Ovary (tissue), 9 donors: Measurements from ENCODE around the gene FANK1. TPM values are rescaled to one million over a fixed set of nuclear protein-coding genes. Genes with fewer than 3 reads are reported as not detected.

Experiments used
- DNase-seq, 5 donors: peaks; one replicate each; pipeline ENCODE4 v3.0.0-alpha.2; 2019 to 2020
- H3K27ac ChIP-seq, 2 donors: fragments of 200-600 bp; one replicate each; pipeline versions ENCODE4 v1.5.1 to v1.8.0; 2019 to 2022
- H3K27me3 ChIP-seq: fragments of 200-600 bp; one replicate; pipeline ENCODE4 v1.8.0; 2022
- H3K36me3 ChIP-seq: fragments of 200-600 bp; sonication (generic); one replicate; pipeline ENCODE4 v1.5.1; 2019
- H3K4me1 ChIP-seq: one replicate; pipeline ENCODE4 v1.8.1; 2013; ENCODE audit warnings: mild to moderate bottlenecking, moderate library complexity; ENCODE audit not compliant: insufficient read depth
- H3K4me3 ChIP-seq: fragments of 200-600 bp; sonication (generic); one replicate; pipeline ENCODE4 v1.5.1; 2017
- H3K9me3 ChIP-seq, 2 donors: fragments of 200-600 bp in 1 of 2; sonication (generic) in 1 of 2; one replicate each; pipeline versions ENCODE4 v1.5.1 to v1.8.1; 2013 to 2019; ENCODE audit warnings: mild to moderate bottlenecking in 1 of 2, moderate library complexity in 1 of 2
- EP300 ChIP-seq: sonication (generic); formaldehyde crosslinking; IDR thresholded peaks from one replicate; pipeline ENCODE4 v1.6.1; 2017; ENCODE audit warnings: antibody characterized with exemption
- POLR2A ChIP-seq: fragments of 450-650 bp; IDR thresholded peaks from one replicate; pipeline ENCODE4 v1.6.1; 2017; ENCODE audit warnings: antibody characterized with exemption, mild to moderate bottlenecking, moderate library complexity
- WGBS, 3 donors: extraction: QIAGEN DNeasy Blood & Tissue Kit in 1 of 3; methylation state at CpG; one replicate each; pipeline versions ENCODE4 v1.1.5 to v1.1.7; 2013 to 2017; 5-methylcytosine and 5-hydroxymethylcytosine counted together
- intact Hi-C, 4 donors: fragments of 100-400 bp; cut with DNase I; formaldehyde crosslinking; loops; one replicate each; pipeline versions ENCODE4 v1.11.0 to v1.15.1; 2022 to 2023
- polyA plus RNA-seq, 2 donors: library from polyadenylated mRNA; stranded (reverse); fragments of 200-250 nt in 1 of 2; fragments of 350-450 nt in 1 of 2; fragmentation: Illumina TruSeq in 1 of 2; extraction: RNeasy Lipid Tissue Mini Kit (QIAGEN cat#74804) in 1 of 2; gene quantifications; one replicate each; pipeline ENCODE4 v1.2.3, GENCODE V29; 2013 to 2014
- total RNA-seq, 7 donors: library from RNA; depleted of rRNA in 2 of 7; stranded (reverse); fragments of >200 nt in 2 of 7; fragmentation: NEBNext Ultra II Directional in 3 of 7; extraction: Animal tissue kit (Norgen Biotek cat#: 25700) in 3 of 7; gene quantifications; one replicate each; pipeline versions ENCODE4 v1.1.0 to v1.2.4, GENCODE V29; 2016 to 2023
- TF ChIP-seq, protein P1 (sequence below), 3 donors: fragments of 450-650 bp in 2 of 3; fragments of 200-600 bp in 1 of 3; IDR thresholded peaks; one replicate each; pipeline versions ENCODE4 v1.5.1 to v1.8.0; 2016 to 2022; ENCODE audit warnings: antibody characterized with exemption in 3 of 3, mild to moderate bottlenecking in 1 of 3
- donor health status: DM: no; HTN: no; CAD: no; lungs with moderate emphysema.
- donor health status: DM: no; HTN: no; CAD: no.
- donor health status: Bipolar disorder and iron deficiency.
- donor health status: DM: yes; HTN: yes; CAD: no.
- donor health status: DM: no; HTN: no; CAD: no.
- donor health status: DM: yes; HTN: yes; CAD: no.

FANK1 gene
- total and polyA plus RNA-seq, 9 donors = 4.9 to 27.0 (median 5.6) TPM

DNA sequence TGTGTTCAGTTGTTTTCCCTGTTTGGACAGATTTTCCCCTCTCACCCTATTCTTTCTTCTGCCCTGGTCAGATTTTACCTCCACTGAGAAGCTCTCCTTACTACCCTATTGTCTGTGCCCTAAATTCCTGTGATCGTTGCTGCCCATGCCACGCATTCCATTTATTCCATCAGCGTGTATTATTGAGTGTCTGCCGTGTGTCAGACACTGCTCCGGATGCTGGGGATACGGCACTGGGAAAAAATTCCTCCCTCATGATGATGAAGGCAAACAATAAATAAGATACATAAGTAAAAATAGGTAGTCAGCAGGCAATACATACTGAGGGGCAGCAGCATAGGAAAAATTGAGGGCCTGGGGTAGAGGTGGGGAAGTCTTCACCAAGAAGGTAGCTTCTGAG lies 86.8 kb downstream of the FANK1 start:
- no peak overlapping the region for H3K27ac ChIP-seq
- TF ChIP-seq EP300 = no peak
- TF ChIP-seq, protein P1, sequence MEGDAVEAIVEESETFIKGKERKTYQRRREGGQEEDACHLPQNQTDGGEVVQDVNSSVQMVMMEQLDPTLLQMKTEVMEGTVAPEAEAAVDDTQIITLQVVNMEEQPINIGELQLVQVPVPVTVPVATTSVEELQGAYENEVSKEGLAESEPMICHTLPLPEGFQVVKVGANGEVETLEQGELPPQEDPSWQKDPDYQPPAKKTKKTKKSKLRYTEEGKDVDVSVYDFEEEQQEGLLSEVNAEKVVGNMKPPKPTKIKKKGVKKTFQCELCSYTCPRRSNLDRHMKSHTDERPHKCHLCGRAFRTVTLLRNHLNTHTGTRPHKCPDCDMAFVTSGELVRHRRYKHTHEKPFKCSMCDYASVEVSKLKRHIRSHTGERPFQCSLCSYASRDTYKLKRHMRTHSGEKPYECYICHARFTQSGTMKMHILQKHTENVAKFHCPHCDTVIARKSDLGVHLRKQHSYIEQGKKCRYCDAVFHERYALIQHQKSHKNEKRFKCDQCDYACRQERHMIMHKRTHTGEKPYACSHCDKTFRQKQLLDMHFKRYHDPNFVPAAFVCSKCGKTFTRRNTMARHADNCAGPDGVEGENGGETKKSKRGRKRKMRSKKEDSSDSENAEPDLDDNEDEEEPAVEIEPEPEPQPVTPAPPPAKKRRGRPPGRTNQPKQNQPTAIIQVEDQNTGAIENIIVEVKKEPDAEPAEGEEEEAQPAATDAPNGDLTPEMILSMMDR (IDR thresholded peaks at IDR 0.05) = no peak
- TF ChIP-seq POLR2A = no peak
- no peak overlapping the region for H3K4me3 ChIP-seq
- DNase-seq = no peak
- no peaks in the 10 kb centered on the region for H3K9me3 ChIP-seq
- peaks cover 2% of the 10 kb centered on the region for H3K4me1 ChIP-seq
- H3K36me3 ChIP-seq = no peaks in the 10 kb centered on the region
- 79 to 91% (median 82%) methylated on average over 6 of the region's 6 CpGs for WGBS, 3 donors
- no peaks in the 10 kb centered on the region for H3K27me3 ChIP-seq
- intact Hi-C loops = loop anchor here (2.0 to 10.0 kb wide), 6 partner anchors 320 to 522 kb away; partner anchors contain the start of gene ADAM12 (in 3 of the 4)

DNA sequence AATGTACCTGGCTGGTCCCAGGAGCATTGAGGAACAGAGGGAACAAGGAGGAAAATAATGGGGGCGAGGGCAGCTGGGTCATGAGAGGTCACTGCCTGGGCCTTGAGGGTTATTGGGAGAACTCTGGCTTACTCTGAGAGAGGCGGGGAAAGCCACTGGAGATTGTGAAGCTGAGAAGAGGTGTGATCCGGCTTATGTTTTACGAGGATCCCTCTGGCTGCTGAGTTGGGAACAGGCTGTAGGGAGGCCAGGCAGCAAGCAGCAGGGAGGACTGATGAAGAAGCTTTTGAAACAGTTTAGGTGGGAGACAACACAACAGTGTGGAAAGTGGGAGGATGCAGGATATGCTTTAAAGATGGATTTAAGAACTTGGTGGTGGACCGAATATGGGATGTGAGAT lies 87.3 kb downstream of the FANK1 start:
- H3K9me3 ChIP-seq = no peaks in the 10 kb centered on the region
- no peak overlapping the region for H3K27ac ChIP-seq
- H3K27me3 ChIP-seq = no peaks in the 10 kb centered on the region
- DNase-seq = no peak
- H3K4me3 ChIP-seq = no peak overlapping the region
- peaks cover 2% of the 10 kb centered on the region for H3K4me1 ChIP-seq
- H3K36me3 ChIP-seq = no peaks in the 10 kb centered on the region
- WGBS, 3 donors = 95 to 98% (median 96%) methylated on average over 5 of the region's 5 CpGs
- TF ChIP-seq EP300 = no peak
- TF ChIP-seq, protein P1 (IDR thresholded peaks at IDR 0.05) = no peak
- no peak for TF ChIP-seq POLR2A
- intact Hi-C loops = loop anchor here (2.0 to 10.0 kb wide), 6 partner anchors 319 to 521 kb away; partner anchors contain the start of gene ADAM12 (in 3 of the 4)

DNA sequence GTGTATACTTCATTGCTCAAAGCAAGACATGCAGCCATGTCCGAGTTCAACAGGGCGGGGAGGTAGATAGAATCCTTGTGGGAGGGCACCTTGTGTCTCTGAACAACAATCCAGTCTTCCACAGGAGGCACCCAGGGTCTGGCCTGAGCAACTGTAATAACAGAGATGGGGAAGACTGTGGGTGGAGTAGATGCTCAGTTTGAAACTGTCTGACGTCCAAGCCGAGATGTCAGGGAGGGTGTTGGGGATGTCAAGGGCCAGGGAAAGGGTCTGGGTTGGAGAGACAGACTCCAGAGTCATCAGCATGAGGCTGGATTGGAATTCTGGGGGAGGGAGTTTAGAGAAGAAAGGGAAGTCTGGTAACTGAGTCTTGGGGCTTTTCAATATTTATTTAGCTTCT lies 88.0 kb downstream of the FANK1 start:
- no peak for TF ChIP-seq EP300
- TF ChIP-seq, protein P1 (IDR thresholded peaks at IDR 0.05) = no peak
- no peak for TF ChIP-seq POLR2A
- WGBS, 3 donors = 63 to 78% (median 70%) methylated on average over 4 of the region's 4 CpGs
- no peak overlapping the region for H3K27ac ChIP-seq
- intact Hi-C loops = loop anchor here in 3 of 4 donors (5.0 to 10.0 kb wide), 3 partner anchors 400 to 520 kb away; partner anchors contain the start of gene ADAM12 (in 3 of the 3)
- H3K36me3 ChIP-seq = no peaks in the 10 kb centered on the region
- peaks cover 2% of the 10 kb centered on the region for H3K4me1 ChIP-seq
- no peak overlapping the region for H3K4me3 ChIP-seq
- no peak for DNase-seq
- H3K27me3 ChIP-seq = no peaks in the 10 kb centered on the region
- no peaks in the 10 kb centered on the region for H3K9me3 ChIP-seq

DNA sequence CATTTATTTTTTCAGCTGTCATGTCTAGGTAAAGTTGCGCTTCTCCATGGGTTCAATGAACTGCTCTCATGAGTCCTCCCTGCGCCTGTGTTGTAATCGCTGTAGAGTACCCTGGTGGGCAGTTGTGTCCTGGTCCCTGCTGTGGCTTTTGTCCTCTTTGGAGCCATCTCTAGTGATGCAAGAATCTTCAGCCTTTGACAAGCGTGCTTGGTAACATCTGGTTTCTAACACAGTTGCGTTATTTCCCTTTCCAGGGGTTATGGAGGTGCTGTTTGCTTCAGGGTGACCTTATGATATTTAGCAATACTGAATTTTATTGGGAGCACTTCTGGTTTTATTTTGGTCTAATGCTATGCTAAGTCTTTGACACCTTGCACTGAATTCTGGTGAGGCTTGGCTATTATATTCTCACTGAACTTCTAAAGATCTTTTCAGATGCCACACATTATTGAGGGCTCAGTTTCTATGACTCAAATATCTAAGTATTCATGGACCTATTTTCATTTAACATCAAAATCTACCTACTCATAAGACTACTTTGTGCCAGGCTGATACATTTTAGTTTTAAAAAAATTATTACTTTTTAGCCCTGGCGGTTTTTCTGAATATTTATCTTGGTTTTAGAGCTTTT lies 88.6 kb downstream of the FANK1 start:
- intact Hi-C loops = loop anchor here in 3 of 4 donors (5.0 to 10.0 kb wide), 4 partner anchors 400 to 1422 kb away; partner anchors contain the start of gene ADAM12 (in 3 of the 3)
- Histone ChIP-seq H3K4me3 (no peak overlapping the region), H3K27me3 (no peaks in the 10 kb centered on the region), H3K9me3 (no peaks in the 10 kb centered on the region), H3K27ac (no peak overlapping the region), H3K36me3 (no peaks in the 10 kb centered on the region), H3K4me1 (peaks cover 2% of the 10 kb centered on the region)
- DNase-seq = no peak
- TF ChIP-seq EP300 = no peak
- TF ChIP-seq POLR2A = no peak
- TF ChIP-seq, protein P1 (IDR thresholded peaks at IDR 0.05) = no peak
- WGBS, 3 donors = 83 to 99% (median 95%) methylated on average over 6 of the region's 6 CpGs
